ENCODE measurements around the gene MN1.

DNA sequence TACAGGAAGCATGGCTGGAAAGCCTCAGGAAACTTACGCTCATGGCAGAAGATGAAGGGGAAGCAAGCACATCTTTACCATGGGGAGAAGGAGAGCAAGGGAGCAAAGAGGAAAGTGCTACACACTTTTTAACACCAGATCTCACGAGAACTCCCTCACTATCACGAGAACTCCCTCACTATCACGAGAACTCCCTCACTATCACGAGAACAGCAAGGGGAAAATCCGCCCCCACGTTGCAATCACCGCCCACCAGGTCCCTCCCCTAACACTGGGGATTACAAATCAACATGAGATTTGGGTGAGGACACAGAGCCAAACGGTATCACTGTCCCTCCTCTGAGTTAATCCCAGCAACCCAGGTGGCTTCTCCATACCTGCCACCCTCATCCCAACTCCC lies 84.5 kb downstream of the MN1 start:
- TF ChIP-seq, protein P1, sequence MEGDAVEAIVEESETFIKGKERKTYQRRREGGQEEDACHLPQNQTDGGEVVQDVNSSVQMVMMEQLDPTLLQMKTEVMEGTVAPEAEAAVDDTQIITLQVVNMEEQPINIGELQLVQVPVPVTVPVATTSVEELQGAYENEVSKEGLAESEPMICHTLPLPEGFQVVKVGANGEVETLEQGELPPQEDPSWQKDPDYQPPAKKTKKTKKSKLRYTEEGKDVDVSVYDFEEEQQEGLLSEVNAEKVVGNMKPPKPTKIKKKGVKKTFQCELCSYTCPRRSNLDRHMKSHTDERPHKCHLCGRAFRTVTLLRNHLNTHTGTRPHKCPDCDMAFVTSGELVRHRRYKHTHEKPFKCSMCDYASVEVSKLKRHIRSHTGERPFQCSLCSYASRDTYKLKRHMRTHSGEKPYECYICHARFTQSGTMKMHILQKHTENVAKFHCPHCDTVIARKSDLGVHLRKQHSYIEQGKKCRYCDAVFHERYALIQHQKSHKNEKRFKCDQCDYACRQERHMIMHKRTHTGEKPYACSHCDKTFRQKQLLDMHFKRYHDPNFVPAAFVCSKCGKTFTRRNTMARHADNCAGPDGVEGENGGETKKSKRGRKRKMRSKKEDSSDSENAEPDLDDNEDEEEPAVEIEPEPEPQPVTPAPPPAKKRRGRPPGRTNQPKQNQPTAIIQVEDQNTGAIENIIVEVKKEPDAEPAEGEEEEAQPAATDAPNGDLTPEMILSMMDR (IDR thresholded peaks at IDR 0.05), result no peak
- TF ChIP-seq POLR2A (IDR thresholded peaks at IDR 0.05), result no peak

Measured in adrenal gland (tissue), 5 donors.